Calu3 (cell line): ENCODE measurements around the gene TMEM132D. TPM values are rescaled to one million over a fixed set of nuclear protein-coding genes. Genes with fewer than 3 reads are reported as not detected.

Source experiments
- BruUV-seq: library from RNA; stranded (reverse); fragments of 400-500 nt; replicated peaks from 2 replicates; lab custom pipeline; 2021; lab: Mats Ljungman, UMichigan
- CTCF ChIA-PET: fragments of 300-600 bp; sonication (Branson Sonifier 250); formaldehyde crosslinking; loops from one replicate; lab custom pipeline; 2022; ENCODE audit warnings: antibody characterized with exemption; lab: Charles Lee
- DNase-seq: peaks from one replicate; pipeline ENCODE4 v3.0.0; 2022
- H3K27ac Mint-ChIP-seq: one replicate; pipeline ENCODE4 v1.8.0; 2022; ENCODE audit warnings: mixed read lengths; ENCODE audit not compliant: unreplicated experiment
- H3K27me3 Mint-ChIP-seq: one replicate; pipeline ENCODE4 v1.8.0; 2022; ENCODE audit warnings: mixed read lengths; ENCODE audit not compliant: unreplicated experiment
- H3K36me3 Mint-ChIP-seq: one replicate; pipeline ENCODE4 v1.8.0; 2022; ENCODE audit warnings: mild to moderate bottlenecking, moderate library complexity, mixed read lengths; ENCODE audit not compliant: insufficient read depth, unreplicated experiment
- H3K4me1 Mint-ChIP-seq: one replicate; pipeline ENCODE4 v1.8.0; 2022; ENCODE audit warnings: mild to moderate bottlenecking, low read depth, mixed read lengths; ENCODE audit not compliant: unreplicated experiment
- H3K4me3 Mint-ChIP-seq: one replicate; pipeline ENCODE4 v1.8.0; 2022; ENCODE audit warnings: mild to moderate bottlenecking, low read depth, moderate library complexity, mixed read lengths; ENCODE audit not compliant: unreplicated experiment
- H3K9me3 Mint-ChIP-seq: one replicate; pipeline ENCODE4 v1.8.0; 2022; ENCODE audit warnings: low read depth, mixed read lengths; ENCODE audit not compliant: unreplicated experiment
- intact Hi-C: fragments of 100-400 bp; cut with micrococcal nuclease; formaldehyde crosslinking; loops from one replicate; pipeline ENCODE4 v1.10.0; 2022; ENCODE audit not compliant: unreplicated experiment
- total RNA-seq: library from RNA; stranded (reverse); gene quantifications from 2 replicates; pipeline ENCODE4 v1.2.3, GENCODE V29; 2022
- TF ChIP-seq, protein P1 (sequence below): fragments of 200-600 bp; IDR thresholded peaks from one replicate; pipeline ENCODE4 v1.8.0; 2022; ENCODE audit warnings: antibody characterized with exemption; ENCODE audit not compliant: unreplicated experiment

TMEM132D gene
- total RNA-seq, 1 experiment from 2014 or later = not detected

DNA sequence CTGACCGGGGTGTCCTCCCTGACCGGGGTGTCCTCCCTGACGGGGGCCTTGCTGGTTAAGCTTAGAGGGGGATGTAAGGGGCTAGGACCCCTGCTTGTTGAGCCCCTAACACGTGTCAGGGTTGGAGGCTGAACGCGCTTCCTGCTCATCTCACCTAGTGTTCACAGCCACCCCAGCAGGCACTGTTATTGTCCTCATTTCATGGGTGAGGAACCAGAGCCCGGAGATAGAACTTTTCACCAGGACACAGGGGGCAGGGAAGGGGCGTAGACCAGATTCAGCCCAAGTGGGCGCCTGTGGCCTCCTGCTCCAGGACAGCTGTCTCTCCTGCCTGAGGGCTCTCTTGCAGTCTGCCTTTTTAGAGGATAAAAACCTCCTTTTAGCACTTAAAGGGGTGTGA, 814.2 kb downstream of the TMEM132D start:
- no peak overlapping the region for H3K4me3 Mint-ChIP-seq
- no TSS peak for BruUV-seq
- DNase-seq = no peak
- H3K9me3 Mint-ChIP-seq = peaks cover 10% of the 10 kb centered on the region
- no peak overlapping the region for H3K27ac Mint-ChIP-seq
- no peaks in the 10 kb centered on the region for H3K36me3 Mint-ChIP-seq
- intact Hi-C loops = no loop called here
- TF ChIP-seq, protein P1, sequence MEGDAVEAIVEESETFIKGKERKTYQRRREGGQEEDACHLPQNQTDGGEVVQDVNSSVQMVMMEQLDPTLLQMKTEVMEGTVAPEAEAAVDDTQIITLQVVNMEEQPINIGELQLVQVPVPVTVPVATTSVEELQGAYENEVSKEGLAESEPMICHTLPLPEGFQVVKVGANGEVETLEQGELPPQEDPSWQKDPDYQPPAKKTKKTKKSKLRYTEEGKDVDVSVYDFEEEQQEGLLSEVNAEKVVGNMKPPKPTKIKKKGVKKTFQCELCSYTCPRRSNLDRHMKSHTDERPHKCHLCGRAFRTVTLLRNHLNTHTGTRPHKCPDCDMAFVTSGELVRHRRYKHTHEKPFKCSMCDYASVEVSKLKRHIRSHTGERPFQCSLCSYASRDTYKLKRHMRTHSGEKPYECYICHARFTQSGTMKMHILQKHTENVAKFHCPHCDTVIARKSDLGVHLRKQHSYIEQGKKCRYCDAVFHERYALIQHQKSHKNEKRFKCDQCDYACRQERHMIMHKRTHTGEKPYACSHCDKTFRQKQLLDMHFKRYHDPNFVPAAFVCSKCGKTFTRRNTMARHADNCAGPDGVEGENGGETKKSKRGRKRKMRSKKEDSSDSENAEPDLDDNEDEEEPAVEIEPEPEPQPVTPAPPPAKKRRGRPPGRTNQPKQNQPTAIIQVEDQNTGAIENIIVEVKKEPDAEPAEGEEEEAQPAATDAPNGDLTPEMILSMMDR = no peak
- H3K4me1 Mint-ChIP-seq = no peaks in the 10 kb centered on the region
- CTCF ChIA-PET = no interaction called here
- H3K27me3 Mint-ChIP-seq = no peaks in the 10 kb centered on the region

DNA sequence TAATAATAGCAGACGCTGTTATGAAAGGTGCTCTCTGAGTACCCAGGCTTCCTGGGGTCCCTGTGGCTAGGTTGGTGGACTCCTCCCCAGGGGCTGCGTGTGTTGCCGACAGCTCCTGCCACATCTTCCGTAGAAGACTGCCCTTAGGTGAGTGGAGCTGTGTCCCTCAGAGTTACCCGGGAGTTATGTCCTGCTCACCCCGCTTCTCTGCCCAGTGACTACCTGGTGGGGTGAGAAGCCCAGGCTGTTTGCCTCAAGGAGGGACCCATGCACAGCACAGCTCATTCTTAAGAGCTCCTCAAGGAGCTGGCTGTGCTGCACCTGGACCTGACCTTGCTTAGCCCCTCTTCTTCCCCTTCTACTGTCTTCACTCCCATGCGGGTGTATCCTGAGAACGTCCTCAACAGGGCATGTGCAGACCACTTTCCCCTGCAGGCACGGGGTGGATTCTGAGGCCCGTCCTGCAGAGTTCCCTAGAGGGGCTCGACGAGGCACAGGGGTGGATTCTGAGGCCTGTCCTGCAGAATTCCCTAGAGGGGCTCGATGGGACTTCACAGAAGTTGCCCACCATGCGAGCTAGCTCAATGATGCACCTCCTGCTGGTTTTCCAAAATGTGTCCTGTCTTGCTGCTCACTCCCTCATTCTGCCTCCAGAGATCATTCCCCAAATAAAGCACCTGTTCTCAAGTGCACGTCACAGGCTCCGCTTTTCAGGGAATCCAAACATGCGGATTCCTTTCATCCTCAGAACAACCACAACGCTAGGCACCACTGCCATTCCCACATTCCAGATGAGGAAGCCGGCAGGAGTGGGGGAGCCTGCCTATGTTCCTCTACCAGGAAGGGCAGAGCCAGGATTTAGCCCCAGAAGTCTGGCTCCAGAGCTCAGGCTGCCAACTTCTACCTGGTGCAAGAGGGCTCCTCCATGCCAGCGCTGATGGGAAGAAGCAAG, 818.7 kb downstream of the TMEM132D start:
- Mint-ChIP-seq H3K27me3 (no peaks in the 10 kb centered on the region), H3K27ac (no peak overlapping the region), H3K36me3 (peaks cover 5% of the 10 kb centered on the region), H3K4me1 (no peaks in the 10 kb centered on the region), H3K9me3 (peaks cover 10% of the 10 kb centered on the region), H3K4me3 (no peak overlapping the region)
- BruUV-seq = no TSS peak
- intact Hi-C loops = no loop called here
- no peak for DNase-seq
- CTCF ChIA-PET = no interaction called here
- TF ChIP-seq, protein P1 = no peak

DNA sequence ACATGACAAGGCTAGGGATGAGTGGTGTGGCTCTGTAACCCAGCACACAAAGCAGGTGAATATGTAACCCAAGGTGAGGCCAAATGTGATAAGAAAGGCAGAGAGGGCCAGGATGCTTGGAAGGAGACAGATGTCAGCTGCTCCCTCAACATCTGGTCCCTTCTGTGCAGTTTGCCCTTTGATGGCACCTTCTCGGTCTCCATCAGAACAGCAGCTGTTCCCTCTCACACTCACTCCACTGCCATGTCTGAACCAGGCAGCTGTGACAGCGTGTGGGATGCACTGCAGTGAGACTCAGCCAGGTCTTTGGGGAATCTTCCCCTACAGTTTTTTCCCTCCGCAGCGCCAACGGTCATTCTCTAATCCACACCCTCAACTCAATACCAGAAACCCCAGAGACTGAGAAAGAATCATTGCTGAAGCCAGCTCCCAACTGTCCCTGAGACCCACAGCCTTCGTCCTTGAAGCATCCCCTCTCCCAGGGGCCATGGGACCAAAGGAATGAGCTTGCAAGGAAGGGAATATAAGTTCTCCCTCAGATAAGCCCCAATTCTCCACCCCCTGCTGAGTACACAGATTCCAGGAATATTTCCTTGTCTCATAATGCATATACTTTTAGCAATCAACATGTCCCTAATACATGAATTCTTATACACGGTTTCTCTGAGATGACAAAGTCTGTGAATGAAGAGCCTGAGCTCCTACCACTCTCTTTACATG, 820.5 kb downstream of the TMEM132D start:
- TF ChIP-seq, protein P1 = no peak
- H3K36me3 Mint-ChIP-seq = peaks cover 5% of the 10 kb centered on the region
- H3K27ac Mint-ChIP-seq = no peak overlapping the region
- CTCF ChIA-PET = no interaction called here
- H3K27me3 Mint-ChIP-seq = no peaks in the 10 kb centered on the region
- H3K4me1 Mint-ChIP-seq = no peaks in the 10 kb centered on the region
- intact Hi-C loops = no loop called here
- no peak overlapping the region for H3K4me3 Mint-ChIP-seq
- no peak for DNase-seq
- peaks cover 6% of the 10 kb centered on the region for H3K9me3 Mint-ChIP-seq
- BruUV-seq = no TSS peak

DNA sequence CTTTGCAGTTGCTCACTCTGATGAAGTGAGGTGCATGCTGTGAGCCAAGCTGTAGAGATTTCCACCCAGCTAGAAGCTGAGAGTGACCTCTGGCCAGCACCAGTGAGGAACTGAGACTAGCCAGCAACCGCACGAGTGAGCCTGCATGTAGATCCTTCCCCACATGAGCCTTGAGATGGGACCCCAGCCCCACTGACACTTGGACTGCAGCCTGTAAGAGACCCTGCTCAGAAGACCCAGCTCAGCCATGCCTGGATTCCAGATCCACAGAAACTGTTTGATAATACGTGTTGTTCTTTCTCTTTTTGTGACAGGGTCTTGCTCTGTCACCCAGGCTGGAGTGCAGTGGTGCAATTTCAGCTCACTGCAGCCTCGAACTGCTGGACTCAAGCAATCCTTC, 821.4 kb downstream of the TMEM132D start:
- peaks cover 5% of the 10 kb centered on the region for H3K36me3 Mint-ChIP-seq
- TF ChIP-seq, protein P1 = no peak
- H3K27ac Mint-ChIP-seq = no peak overlapping the region
- peaks cover 11% of the 10 kb centered on the region for H3K9me3 Mint-ChIP-seq
- no TSS peak for BruUV-seq
- H3K27me3 Mint-ChIP-seq = no peaks in the 10 kb centered on the region
- DNase-seq = no peak
- no peak overlapping the region for H3K4me3 Mint-ChIP-seq
- H3K4me1 Mint-ChIP-seq = no peaks in the 10 kb centered on the region
- intact Hi-C loops = no loop called here
- CTCF ChIA-PET = no interaction called here
